ENCODE data around the gene CUL1. TPM values are rescaled to one million over a fixed set of nuclear protein-coding genes. Genes with fewer than 3 reads are reported as not detected.

CUL1 gene
- total RNA-seq, 2 donors from 2014 or later = 19.5 to 23.1 TPM

- DNase-seq (no peak), ATAC-seq (no peak)
- H3K27me3 ChIP-seq = no peaks in the 10 kb centered on the region
- no peak overlapping the region for H3K27ac ChIP-seq
- no peak overlapping the region for H3K4me3 ChIP-seq
- H3K36me3 ChIP-seq (replicated peaks in 1 of 2; ENCODE audit: insufficient read depth in 1 of 2, low read depth in 2 of 2) = no peaks in the 10 kb centered on the region
- TF ChIP-seq POLR2A (IDR thresholded peaks at IDR 0.05) = no peak
- intact Hi-C loops (cut with DNase I) = no loop called here
- peaks cover 50% of the 10 kb centered on the region for H3K4me1 ChIP-seq
- H3K9me3 ChIP-seq = no peaks in the 10 kb centered on the region
- WGBS, 2 donors = 82 to 85% methylated on average over 5 of the region's 5 CpGs
These were observed 21.8 kb downstream of the CUL1 start for GRCh38 chr7:148720472-148720871.

GRCh38 chr7:148721390-148721789, 22.7 kb downstream of the CUL1 start:
- no peak overlapping the region for H3K4me3 ChIP-seq
- intact Hi-C loops (cut with DNase I) = no loop called here
- H3K4me1 ChIP-seq = peaks cover 50% of the 10 kb centered on the region
- ATAC-seq = no peak
- no peak overlapping the region for H3K27ac ChIP-seq
- DNase-seq = no peak
- no peaks in the 10 kb centered on the region for H3K27me3 ChIP-seq
- no peaks in the 10 kb centered on the region for H3K36me3 ChIP-seq (replicated peaks in 1 of 2; ENCODE audit: insufficient read depth in 1 of 2, low read depth in 2 of 2)
- H3K9me3 ChIP-seq = no peaks in the 10 kb centered on the region
- no peak for TF ChIP-seq CTCF (IDR thresholded peaks at IDR 0.05)
- WGBS, 2 donors = 94 to 96% methylated on average over 3 of the region's 3 CpGs

GRCh38 chr7:148722340-148723165, 23.9 kb downstream of the CUL1 start:
- Histone ChIP-seq H3K27ac (peak overlapping the region in 2 of 4 donors; percentile 27 to 30), H3K4me1 (peaks cover 44% of the 10 kb centered on the region), H3K9me3 (no peaks in the 10 kb centered on the region), H3K4me3 (no peak overlapping the region), H3K27me3 (no peaks in the 10 kb centered on the region), H3K36me3 (replicated peaks in 1 of 2; ENCODE audit: insufficient read depth in 1 of 2, low read depth in 2 of 2) (no peaks in the 10 kb centered on the region)
- ATAC-seq (peak; percentile 52), DNase-seq (peak; percentile 40 to 63 (median 56))
- TF ChIP-seq CTCF (IDR thresholded peaks at IDR 0.05) (no peak), POLR2A (IDR thresholded peaks at IDR 0.05) (no peak)
- intact Hi-C loops (cut with DNase I) = no loop called here
- WGBS, 2 donors = 61 to 67% methylated on average over 8 of the region's 8 CpGs

GRCh38 chr7:148723166-148723559, 24.5 kb downstream of the CUL1 start:
- TF ChIP-seq CTCF (IDR thresholded peaks at IDR 0.05) (no peak), POLR2A (IDR thresholded peaks at IDR 0.05) (no peak)
- Histone ChIP-seq H3K36me3 (replicated peaks in 1 of 2; ENCODE audit: insufficient read depth in 1 of 2, low read depth in 2 of 2) (no peaks in the 10 kb centered on the region), H3K4me3 (no peak overlapping the region), H3K4me1 (peaks cover 40% of the 10 kb centered on the region), H3K27ac (peak overlapping the region in 2 of 4 donors; percentile 27 to 30), H3K9me3 (no peaks in the 10 kb centered on the region), H3K27me3 (no peaks in the 10 kb centered on the region)
- ATAC-seq = no peak
- intact Hi-C loops (cut with DNase I) = no loop called here
- DNase-seq = no peak
- 31 to 36% methylated on average over 2 of the region's 2 CpGs for WGBS, 2 donors

- no peaks in the 10 kb centered on the region for H3K9me3 ChIP-seq
- H3K4me1 ChIP-seq = peaks cover 40% of the 10 kb centered on the region
- no peaks in the 10 kb centered on the region for H3K36me3 ChIP-seq (replicated peaks in 1 of 2; ENCODE audit: insufficient read depth in 1 of 2, low read depth in 2 of 2)
- TF ChIP-seq CTCF (IDR thresholded peaks at IDR 0.05) = no peak
- TF ChIP-seq POLR2A (IDR thresholded peaks at IDR 0.05) = no peak
- H3K27ac ChIP-seq = no peak overlapping the region
- intact Hi-C loops (cut with DNase I) = no loop called here
- DNase-seq (no peak), ATAC-seq (no peak)
- no peaks in the 10 kb centered on the region for H3K27me3 ChIP-seq
- WGBS, 2 donors = 53 to 63% methylated on average over 3 of the region's 3 CpGs
- H3K4me3 ChIP-seq = no peak overlapping the region
These were observed 25.1 kb downstream of the CUL1 start for GRCh38 chr7:148723846-148724245.

Data from body of pancreas (tissue), 4 donors.